Smooth muscle cell (in vitro differentiated cells): ENCODE results near the gene PDE7B. TPM values are rescaled to one million over a fixed set of nuclear protein-coding genes. Genes with fewer than 3 reads are reported as not detected.

ENCODE experiments used
- DNase-seq: peaks from one replicate; lab custom pipeline; 2025; ENCODE audit not compliant: unreplicated experiment; lab: John Stamatoyannopoulos, UW
- H2AFZ ChIP-seq: fragments of 200-600 bp; sonication (generic); 2 replicates; pipeline ENCODE4 v1.6.0; 2016; ENCODE audit warnings: antibody characterized with exemption, low read depth, mild to moderate bottlenecking
- H3F3A ChIP-seq: fragments of 200-600 bp; sonication (generic); 2 replicates; pipeline ENCODE4 v1.6.0; 2017; ENCODE audit warnings: antibody characterized with exemption, low read depth
- H3K27ac ChIP-seq: fragments of 200-600 bp; sonication (generic); 2 replicates; pipeline ENCODE4 v1.5.1; 2016; ENCODE audit warnings: low read depth, mild to moderate bottlenecking
- H3K27me3 ChIP-seq: fragments of 200-600 bp; sonication (generic); 2 replicates; pipeline ENCODE4 v1.6.1; 2016; ENCODE audit warnings: low read depth, mild to moderate bottlenecking
- H3K36me3 ChIP-seq: fragments of 200-600 bp; sonication (generic); 2 replicates; pipeline ENCODE4 v1.5.1; 2016; ENCODE audit warnings: low read depth
- H3K4me1 ChIP-seq: fragments of 200-600 bp; sonication (generic); 2 replicates; pipeline ENCODE4 v1.5.1; 2016; ENCODE audit warnings: low read depth
- H3K4me2 ChIP-seq: fragments of 200-600 bp; sonication (generic); 2 replicates; pipeline ENCODE4 v1.6.0; 2016; ENCODE audit warnings: mild to moderate bottlenecking
- H3K4me3 ChIP-seq: fragments of 200-600 bp; sonication (generic); 2 replicates; pipeline ENCODE4 v1.5.1; 2016; ENCODE audit warnings: mild to moderate bottlenecking
- H3K79me2 ChIP-seq: fragments of 200-600 bp; sonication (generic); 2 replicates; pipeline ENCODE4 v1.6.0; 2016; ENCODE audit warnings: low read depth, mild to moderate bottlenecking
- H3K9ac ChIP-seq: fragments of 200-600 bp; sonication (generic); 2 replicates; pipeline ENCODE4 v1.6.0; 2016; ENCODE audit warnings: low read depth
- H3K9me3 ChIP-seq: fragments of 200-600 bp; sonication (generic); replicated peaks from 2 replicates; pipeline ENCODE4 v1.5.1; 2016; ENCODE audit warnings: low read depth
- H4K20me1 ChIP-seq: fragments of 200-600 bp; sonication (generic); 2 replicates; pipeline ENCODE4 v1.6.0; 2016; ENCODE audit warnings: low read depth
- WGBS: methylation state at CpG from one replicate; pipeline ENCODE4 v1.1.7; 2016; ENCODE audit warnings: low lambda C conversion rate; 5-methylcytosine and 5-hydroxymethylcytosine counted together
- polyA plus RNA-seq: library from polyadenylated mRNA; unstranded; fragments of >200 nt; fragmentation: Nextera tagmentation; extraction: Ambion mirVana; gene quantifications from 2 replicates; pipeline ENCODE4 v1.2.1, GENCODE V29; 2016
- total RNA-seq: library from RNA; depleted of rRNA; stranded (reverse); fragments of >200 nt; gene quantifications from 2 replicates; pipeline ENCODE4 v1.2.3, GENCODE V29; 2014
- TF ChIP-seq, protein P1 (sequence below): fragments of 200-600 bp; sonication (generic); IDR thresholded peaks from 2 replicates; pipeline ENCODE4 v1.5.1; 2017; ENCODE audit warnings: borderline replicate concordance, mild to moderate bottlenecking, antibody characterized with exemption; ENCODE audit not compliant: insufficient read depth, poor library complexity, severe bottlenecking

The PDE7B gene
- total and polyA plus RNA-seq, 2 experiments from 2014 or later = 23.5 to 36.9 TPM

DNA sequence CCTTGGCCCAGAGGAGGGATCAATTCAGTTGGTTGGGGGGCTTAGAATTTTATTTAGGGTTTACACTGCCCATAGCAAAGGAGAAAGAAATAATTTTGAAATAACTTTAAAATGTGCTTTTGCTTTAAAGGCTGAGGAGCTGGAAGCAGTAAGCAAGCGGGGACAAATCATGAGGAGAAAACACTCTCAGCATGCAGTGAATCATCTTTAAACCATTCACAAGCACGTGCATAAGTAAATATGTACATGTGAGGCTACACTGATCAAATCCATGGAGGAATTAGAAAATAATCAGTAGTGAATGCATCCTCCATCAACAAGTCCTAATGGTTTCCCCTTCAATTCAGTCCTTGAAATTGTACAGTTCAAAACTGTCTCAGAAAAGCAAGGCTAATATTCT is 217.6 kb downstream of the PDE7B start:
- H3K27me3 ChIP-seq = no peaks in the 10 kb centered on the region
- DNase-seq = no peak
- peak overlapping the region; percentile 80 for H3K27ac ChIP-seq
- no peak overlapping the region for H2AFZ ChIP-seq
- H3K36me3 ChIP-seq = peaks cover 4% of the 10 kb centered on the region
- TF ChIP-seq, protein P1, sequence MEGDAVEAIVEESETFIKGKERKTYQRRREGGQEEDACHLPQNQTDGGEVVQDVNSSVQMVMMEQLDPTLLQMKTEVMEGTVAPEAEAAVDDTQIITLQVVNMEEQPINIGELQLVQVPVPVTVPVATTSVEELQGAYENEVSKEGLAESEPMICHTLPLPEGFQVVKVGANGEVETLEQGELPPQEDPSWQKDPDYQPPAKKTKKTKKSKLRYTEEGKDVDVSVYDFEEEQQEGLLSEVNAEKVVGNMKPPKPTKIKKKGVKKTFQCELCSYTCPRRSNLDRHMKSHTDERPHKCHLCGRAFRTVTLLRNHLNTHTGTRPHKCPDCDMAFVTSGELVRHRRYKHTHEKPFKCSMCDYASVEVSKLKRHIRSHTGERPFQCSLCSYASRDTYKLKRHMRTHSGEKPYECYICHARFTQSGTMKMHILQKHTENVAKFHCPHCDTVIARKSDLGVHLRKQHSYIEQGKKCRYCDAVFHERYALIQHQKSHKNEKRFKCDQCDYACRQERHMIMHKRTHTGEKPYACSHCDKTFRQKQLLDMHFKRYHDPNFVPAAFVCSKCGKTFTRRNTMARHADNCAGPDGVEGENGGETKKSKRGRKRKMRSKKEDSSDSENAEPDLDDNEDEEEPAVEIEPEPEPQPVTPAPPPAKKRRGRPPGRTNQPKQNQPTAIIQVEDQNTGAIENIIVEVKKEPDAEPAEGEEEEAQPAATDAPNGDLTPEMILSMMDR = no peak
- H3K79me2 ChIP-seq = peaks cover 50% of the 10 kb centered on the region
- H3K4me2 ChIP-seq = peak overlapping the region; percentile 54
- H3K9me3 ChIP-seq = no peaks in the 10 kb centered on the region
- H3F3A ChIP-seq = no peaks in the 10 kb centered on the region
- 2% methylated on average over 2 of the region's 2 CpGs for WGBS
- no peak overlapping the region for H3K4me3 ChIP-seq
- peak overlapping the region; percentile 64 for H3K9ac ChIP-seq
- H4K20me1 ChIP-seq = no peaks in the 10 kb centered on the region
- H3K4me1 ChIP-seq = peaks cover 8% of the 10 kb centered on the region

DNA sequence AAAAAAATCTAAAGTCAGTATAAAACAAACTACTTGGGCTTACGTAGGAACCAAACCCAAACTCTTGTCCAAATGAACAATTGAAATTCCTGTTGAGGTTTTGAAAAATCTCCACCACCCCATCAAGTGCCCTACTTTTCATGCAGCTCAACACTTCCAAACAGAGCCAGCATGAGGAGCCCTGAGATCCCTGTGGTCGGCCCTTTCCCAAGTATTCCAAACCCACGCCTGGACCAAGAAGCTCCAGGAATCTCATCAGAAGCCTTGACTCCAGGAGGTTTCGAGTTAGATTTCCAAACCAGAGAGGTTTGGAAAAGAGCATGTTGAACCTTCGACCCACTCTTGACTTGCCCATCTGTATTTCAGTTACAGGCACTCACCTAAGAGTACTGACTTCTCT is 219.3 kb downstream of the PDE7B start:
- Histone ChIP-seq H3K79me2 (peaks cover 51% of the 10 kb centered on the region), H3K4me3 (no peak overlapping the region), H3K4me1 (peaks cover 8% of the 10 kb centered on the region), H3K9me3 (no peaks in the 10 kb centered on the region), H2AFZ (no peak overlapping the region), H4K20me1 (no peaks in the 10 kb centered on the region), H3F3A (no peaks in the 10 kb centered on the region), H3K4me2 (no peak overlapping the region), H3K9ac (no peak overlapping the region), H3K27ac (no peak overlapping the region), H3K27me3 (no peaks in the 10 kb centered on the region), H3K36me3 (peaks cover 4% of the 10 kb centered on the region)
- 96% methylated on average over 5 of the region's 5 CpGs for WGBS
- no peak for DNase-seq
- TF ChIP-seq, protein P1 = no peak

DNA sequence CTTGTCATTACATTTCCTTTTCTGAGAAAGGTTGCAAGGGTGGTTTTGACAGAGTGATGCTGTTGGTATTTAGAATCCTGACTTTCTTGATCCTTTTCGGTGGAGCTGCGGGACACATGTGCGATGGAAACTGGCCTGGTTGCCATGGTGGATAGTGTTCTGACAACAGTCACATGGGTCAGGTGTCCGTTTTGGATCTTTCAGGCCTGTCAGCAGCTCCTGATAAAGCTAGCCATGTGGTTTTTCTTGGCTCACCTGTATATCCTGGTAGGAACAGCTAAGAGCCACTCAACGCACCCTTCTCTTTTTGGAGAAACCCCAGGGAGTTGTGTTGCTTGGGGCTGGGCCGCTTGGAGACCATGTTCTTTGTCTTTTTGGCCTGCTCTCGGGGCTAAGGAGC is 221.2 kb downstream of the PDE7B start:
- H3K9ac ChIP-seq = no peak overlapping the region
- H3K36me3 ChIP-seq = peaks cover 4% of the 10 kb centered on the region
- H3K79me2 ChIP-seq = peaks cover 65% of the 10 kb centered on the region
- H3K4me3 ChIP-seq = no peak overlapping the region
- H3K4me2 ChIP-seq = no peak overlapping the region
- no peaks in the 10 kb centered on the region for H3K27me3 ChIP-seq
- TF ChIP-seq, protein P1 = no peak
- H3K27ac ChIP-seq = no peak overlapping the region
- no peaks in the 10 kb centered on the region for H3K9me3 ChIP-seq
- H4K20me1 ChIP-seq = peaks cover 6% of the 10 kb centered on the region
- H3K4me1 ChIP-seq = peaks cover 8% of the 10 kb centered on the region
- H3F3A ChIP-seq = no peaks in the 10 kb centered on the region
- H2AFZ ChIP-seq = no peak overlapping the region
- DNase-seq = no peak
- 96% methylated on average over 7 of the region's 7 CpGs for WGBS

DNA sequence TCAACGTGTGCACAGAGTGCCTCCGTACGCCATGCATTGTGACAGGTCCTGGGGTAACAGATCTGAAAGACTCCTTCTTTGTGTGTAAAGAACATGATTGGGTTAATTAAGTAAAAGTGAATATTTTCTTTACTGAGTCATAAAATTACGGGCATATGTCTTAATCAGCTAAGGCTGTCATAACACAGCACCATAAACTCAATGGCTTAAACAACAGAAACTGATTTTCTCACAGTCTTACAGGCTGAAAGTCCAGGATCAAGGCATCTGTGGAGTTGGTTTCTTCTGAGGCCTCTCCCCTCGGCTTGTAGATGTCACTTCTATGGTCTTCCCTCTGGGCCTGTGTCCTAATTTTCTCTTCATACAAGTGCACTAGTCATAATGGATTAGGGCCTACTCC is 221.7 kb downstream of the PDE7B start:
- 73% methylated on average over 5 of the region's 5 CpGs for WGBS
- peaks cover 4% of the 10 kb centered on the region for H3K36me3 ChIP-seq
- H4K20me1 ChIP-seq = peaks cover 7% of the 10 kb centered on the region
- no peak overlapping the region for H3K4me2 ChIP-seq
- H3F3A ChIP-seq = no peaks in the 10 kb centered on the region
- no peaks in the 10 kb centered on the region for H3K27me3 ChIP-seq
- H3K9ac ChIP-seq = no peak overlapping the region
- H3K9me3 ChIP-seq = no peaks in the 10 kb centered on the region
- DNase-seq = no peak
- H3K27ac ChIP-seq = no peak overlapping the region
- peaks cover 4% of the 10 kb centered on the region for H3K4me1 ChIP-seq
- H3K79me2 ChIP-seq = peaks cover 61% of the 10 kb centered on the region
- H3K4me3 ChIP-seq = no peak overlapping the region
- no peak overlapping the region for H2AFZ ChIP-seq
- TF ChIP-seq, protein P1 = no peak
